Lung (tissue), 12 donors: ENCODE data around the gene SLCO1B3. TPM values are rescaled to one million over a fixed set of nuclear protein-coding genes. Genes with fewer than 3 reads are reported as not detected.

Experiments used
- ATAC-seq: fragments of 200-7000 bp; cut with Tn5 transposase; one replicate; pipeline ENCODE4 v1.9.1; 2020; ENCODE audit warnings: moderate number of reproducible peaks; ENCODE audit not compliant: insufficient read depth, low FRiP score
- DNase-seq, 3 donors: peaks; one replicate each; pipeline ENCODE4 v3.0.0-alpha.2; 2013 to 2017
- H3K27ac ChIP-seq, 2 donors: one replicate each; pipeline ENCODE4 v1.5.1; 2013; ENCODE audit warnings: mild to moderate bottlenecking in 2 of 2, moderate library complexity in 2 of 2, control low read depth in 1 of 2, inconsistent platforms in 1 of 2, low read depth in 1 of 2, low read length in 1 of 2
- H3K27me3 ChIP-seq, 3 donors: one replicate each; pipeline ENCODE4 v1.5.1; 2013; ENCODE audit warnings: low read length in 2 of 3; ENCODE audit not compliant: control insufficient read depth in 3 of 3, insufficient read depth in 3 of 3
- H3K36me3 ChIP-seq, 4 donors: one replicate each; pipeline ENCODE4 v1.5.1; 2013; ENCODE audit warnings: low read length in 4 of 4, mild to moderate bottlenecking in 1 of 4, moderate library complexity in 1 of 4; ENCODE audit not compliant: control insufficient read depth in 4 of 4, insufficient read depth in 4 of 4
- H3K4me1 ChIP-seq, 5 donors: one replicate each; pipeline ENCODE4 v1.5.1; 2013; ENCODE audit warnings: low read length in 5 of 5, mild to moderate bottlenecking in 2 of 5, moderate library complexity in 1 of 5; ENCODE audit not compliant: control insufficient read depth in 5 of 5, insufficient read depth in 5 of 5
- H3K4me3 ChIP-seq: one replicate; pipeline ENCODE4 v1.5.1; 2013; ENCODE audit warnings: mild to moderate bottlenecking, control low read depth, moderate library complexity
- H3K9ac ChIP-seq, 2 donors: one replicate each; pipeline ENCODE4 v1.5.1; 2013; ENCODE audit warnings: low read length in 2 of 2, control low read depth in 1 of 2; ENCODE audit not compliant: insufficient read depth in 1 of 2
- H3K9me3 ChIP-seq, 4 donors: one replicate each; pipeline ENCODE4 v1.5.1; 2013; ENCODE audit warnings: low read length in 3 of 4, mild to moderate bottlenecking in 1 of 4, moderate library complexity in 1 of 4; ENCODE audit not compliant: control insufficient read depth in 4 of 4, insufficient read depth in 3 of 4
- CTCF ChIP-seq: IDR thresholded peaks from 2 replicates; pipeline ENCODE4 v1.5.1; 2012; ENCODE audit warnings: mild to moderate bottlenecking; ENCODE audit errors: control extremely low read depth, extremely low read depth
- WGBS, 2 donors: extraction: QIAGEN DNeasy Blood & Tissue Kit; methylation state at CpG; one replicate each; pipeline ENCODE4 v1.1.7; 2013; 5-methylcytosine and 5-hydroxymethylcytosine counted together
- polyA plus RNA-seq, 2 donors: library from polyadenylated mRNA; stranded (reverse); fragments of 200-250 nt; gene quantifications; one replicate each; pipeline ENCODE4 v1.2.1, GENCODE V29; 2013
- total RNA-seq, 2 donors: library from RNA; depleted of rRNA in 1 of 2; stranded (reverse); fragments of >200 nt in 1 of 2; gene quantifications; one replicate each; pipeline ENCODE4 v1.2.1, GENCODE V29; 2014 to 2021
- donor health status: control.
- donor health status: control.
- donor health status: Bipolar disorder and iron deficiency.
- donor health status: healthy.
- donor health status: DM: yes; HTN: yes; CAD: no.

The SLCO1B3 gene
- total and polyA plus RNA-seq, 4 donors, result 0.02 to 0.12 (median 0.09) TPM; not detected in 1

- TF ChIP-seq CTCF, result no peak
- DNase-seq (no peak), ATAC-seq (no peak)
- no peaks in the 10 kb centered on the region for H3K9me3 ChIP-seq
- H3K36me3 ChIP-seq, result no peaks in the 10 kb centered on the region
- H3K9ac ChIP-seq, result no peak overlapping the region
- 67 to 74% methylated on average over 1 of the region's 1 CpG for WGBS, 2 donors
- H3K27ac ChIP-seq, result no peak overlapping the region
- H3K27me3 ChIP-seq, result no peaks in the 10 kb centered on the region
- no peaks in the 10 kb centered on the region for H3K4me1 ChIP-seq
- H3K4me3 ChIP-seq, result no peak overlapping the region
Measured at GRCh38 chr12:20830456-20830855, 20.0 kb downstream of the SLCO1B3 start.

GRCh38 chr12:20832911-20833310, 22.4 kb downstream of the SLCO1B3 start:
- Histone ChIP-seq H3K36me3 (no peaks in the 10 kb centered on the region), H3K27me3 (no peaks in the 10 kb centered on the region), H3K9me3 (no peaks in the 10 kb centered on the region), H3K4me1 (no peaks in the 10 kb centered on the region), H3K9ac (no peak overlapping the region), H3K27ac (no peak overlapping the region), H3K4me3 (no peak overlapping the region)
- no peak for TF ChIP-seq CTCF
- 68 to 81% methylated on average over 4 of the region's 4 CpGs for WGBS, 2 donors
- DNase-seq, result peak in 2 of 3 donors; percentile 1 to 20
- no peak for ATAC-seq

GRCh38 chr12:20852649-20853048, 42.1 kb downstream of the SLCO1B3 start:
- TF ChIP-seq CTCF, result no peak
- H3K4me3 ChIP-seq, result no peak overlapping the region
- no peak overlapping the region for H3K27ac ChIP-seq
- no peaks in the 10 kb centered on the region for H3K27me3 ChIP-seq
- DNase-seq (no peak), ATAC-seq (no peak)
- no peaks in the 10 kb centered on the region for H3K9me3 ChIP-seq
- H3K9ac ChIP-seq, result no peak overlapping the region
- H3K4me1 ChIP-seq, result no peaks in the 10 kb centered on the region
- H3K36me3 ChIP-seq, result no peaks in the 10 kb centered on the region

GRCh38 chr12:20863056-20863455, 52.6 kb downstream of the SLCO1B3 start:
- Histone ChIP-seq H3K27ac (no peak overlapping the region), H3K27me3 (no peaks in the 10 kb centered on the region), H3K4me1 (no peaks in the 10 kb centered on the region), H3K9ac (no peak overlapping the region), H3K36me3 (no peaks in the 10 kb centered on the region), H3K9me3 (no peaks in the 10 kb centered on the region), H3K4me3 (no peak overlapping the region)
- no peak for ATAC-seq
- TF ChIP-seq CTCF, result no peak
- no peak for DNase-seq
- 94% methylated on average over 3 of the region's 3 CpGs for whole genome bisulfite sequencing, 2 donors
